Ramos (cell line): ENCODE measurements around the gene MSI2.
"Not testable (repeated sequence)": the region's sequence is repeated elsewhere in the genome, so short reads cannot be mapped to it uniquely, and the experiment has no call there.

Source experiments
- in situ Hi-C: fragments of 300-500 bp; cut with MboI; formaldehyde crosslinking; loops from one replicate; pipeline ENCODE4 v1.14.3; 2022; ENCODE audit warnings: low sequenced_read_pairs; ENCODE audit not compliant: unreplicated experiment

Gene MSI2

GRCh38 chr17:57612202-57613071 lies 356.1 kb downstream of the MSI2 start:
- in situ Hi-C loops = no loop called here

- in situ Hi-C loops = no loop called here
Observed at GRCh38 chr17:57614742-57615141, 358.4 kb downstream of the MSI2 start.

DNA sequence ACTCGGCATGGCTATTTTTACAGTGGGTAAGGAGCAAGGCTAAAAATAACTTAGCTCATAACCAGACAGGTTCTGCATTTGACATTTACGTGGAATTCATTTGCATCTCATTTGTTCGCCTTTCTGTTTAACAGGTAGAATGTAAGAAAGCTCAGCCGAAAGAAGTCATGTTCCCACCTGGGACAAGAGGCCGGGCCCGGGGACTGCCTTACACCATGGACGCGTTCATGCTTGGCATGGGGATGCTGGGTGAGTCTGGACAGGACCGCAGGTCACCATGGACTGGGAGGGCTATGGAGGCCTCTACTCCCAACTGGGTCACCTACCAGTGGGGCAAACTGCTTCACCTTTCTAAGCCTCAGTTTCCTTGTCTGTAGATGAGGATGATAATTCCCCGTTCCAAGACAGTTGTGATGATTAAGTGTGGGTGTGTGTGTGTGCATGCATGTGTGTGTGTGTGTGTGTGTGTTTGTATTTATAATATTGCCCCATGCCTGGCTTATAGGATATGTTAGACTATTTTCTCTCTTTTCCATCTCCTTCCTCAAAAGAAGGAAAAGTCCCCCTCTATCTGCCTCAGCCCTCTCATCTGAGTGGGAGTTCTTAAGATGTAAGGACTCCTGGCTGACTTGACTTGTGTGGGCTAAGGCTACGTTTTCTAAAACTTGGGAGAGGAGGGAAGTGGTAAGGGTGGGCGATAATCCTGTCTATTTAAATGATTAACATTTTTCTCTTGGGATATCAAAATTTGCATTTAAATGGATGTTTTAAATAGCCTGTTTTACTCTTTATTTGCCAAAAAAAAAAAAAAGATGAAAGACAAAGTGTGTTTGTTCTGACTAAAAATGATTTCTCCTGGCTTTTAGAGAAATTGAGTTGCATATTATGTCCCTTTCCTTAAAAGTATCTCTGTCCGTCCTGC lies 359.8 kb downstream of the MSI2 start:
- in situ Hi-C loops = no loop called here

DNA sequence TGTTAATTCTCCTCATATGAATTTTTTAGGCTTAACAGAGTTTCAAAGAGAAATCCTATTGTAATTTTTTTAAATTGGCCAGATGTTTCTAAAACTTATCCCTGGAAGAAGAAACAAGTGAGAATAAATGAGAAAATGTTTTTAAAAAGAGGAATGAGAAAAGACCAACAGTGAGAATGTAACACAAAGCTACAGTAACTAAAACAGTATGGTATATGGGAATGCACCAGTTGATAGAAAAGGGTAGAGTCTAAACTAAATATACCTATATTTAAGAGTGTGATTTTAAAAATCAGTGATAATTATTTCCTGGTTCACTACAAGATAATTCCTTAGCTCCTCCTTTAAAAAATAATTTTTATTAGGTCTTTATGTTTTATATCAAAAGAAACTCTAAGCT lies 360.9 kb downstream of the MSI2 start:
- in situ Hi-C loops = no loop called here

DNA sequence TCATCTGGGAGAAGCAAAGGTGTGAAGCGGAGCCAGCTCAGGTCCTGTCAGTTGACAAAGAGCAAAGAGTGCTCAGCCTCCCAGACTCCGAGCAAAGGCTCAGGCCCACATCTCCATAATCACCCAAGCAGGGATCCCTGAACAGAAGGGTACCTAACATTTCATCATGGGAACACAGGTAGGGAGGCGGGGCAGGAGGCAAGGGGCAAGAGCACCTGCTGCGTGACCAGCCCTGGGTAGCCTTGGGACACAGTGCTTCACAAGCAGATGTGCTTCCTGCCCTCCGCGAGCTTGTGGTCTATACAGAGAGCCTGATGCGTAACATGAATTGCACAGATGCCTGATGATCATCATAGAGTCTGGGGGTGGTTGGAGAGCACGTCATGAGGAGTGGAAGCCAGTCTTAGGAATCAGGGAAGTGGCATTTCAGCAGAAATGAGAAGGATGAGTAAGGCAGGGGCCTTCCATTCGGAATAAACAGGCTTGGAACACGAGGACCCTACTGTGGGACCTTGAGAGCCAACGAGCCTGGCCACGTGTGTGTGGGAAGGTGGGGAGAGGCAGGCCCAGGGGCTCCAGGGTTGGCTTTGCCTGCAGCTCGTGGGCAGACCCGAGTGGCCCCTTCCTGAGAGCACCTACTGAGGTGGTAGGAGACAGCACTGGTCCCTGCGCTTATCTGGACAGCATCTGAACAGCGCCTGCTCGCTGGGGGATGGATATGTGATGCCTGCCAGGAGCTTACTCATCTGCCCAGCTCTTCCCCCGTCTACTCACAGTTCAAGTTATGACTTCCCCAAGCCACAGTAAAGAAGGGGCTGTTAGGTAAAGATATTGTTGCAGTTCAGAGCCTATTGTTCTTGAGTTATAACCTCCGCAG lies 363.0 kb downstream of the MSI2 start:
- in situ Hi-C loops = no loop called here

- in situ Hi-C loops = no loop called here
Observed at GRCh38 chr17:57620576-57620975, 364.3 kb downstream of the MSI2 start.

DNA sequence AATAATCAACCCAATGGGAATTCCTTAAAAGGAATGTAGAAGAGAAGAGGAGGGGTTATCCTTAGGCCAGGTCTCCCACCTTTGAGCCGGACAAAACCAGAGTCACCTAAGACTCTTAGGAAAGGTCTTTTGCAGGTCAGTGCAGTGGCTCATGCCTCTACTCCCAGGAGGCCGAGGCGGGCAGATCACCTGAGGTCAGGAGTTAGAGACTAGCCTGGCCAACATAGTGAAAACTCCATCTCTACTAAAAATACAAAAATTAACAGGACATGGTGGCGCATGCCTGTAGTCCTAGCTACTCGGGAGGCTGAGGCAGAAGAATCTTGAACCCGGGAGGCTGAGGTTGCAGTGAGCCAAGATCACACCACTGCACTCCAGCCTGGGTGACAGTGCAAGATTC lies 365.5 kb downstream of the MSI2 start:
- in situ Hi-C loops = not testable (repeated sequence)

GRCh38 chr17:57622306-57622682 lies 366.0 kb downstream of the MSI2 start:
- in situ Hi-C loops = no loop called here

GRCh38 chr17:57622683-57623433 lies 366.5 kb downstream of the MSI2 start:
- in situ Hi-C loops = no loop called here

- in situ Hi-C loops = no loop called here
Observed at GRCh38 chr17:57623620-57624019, 367.3 kb downstream of the MSI2 start.

DNA sequence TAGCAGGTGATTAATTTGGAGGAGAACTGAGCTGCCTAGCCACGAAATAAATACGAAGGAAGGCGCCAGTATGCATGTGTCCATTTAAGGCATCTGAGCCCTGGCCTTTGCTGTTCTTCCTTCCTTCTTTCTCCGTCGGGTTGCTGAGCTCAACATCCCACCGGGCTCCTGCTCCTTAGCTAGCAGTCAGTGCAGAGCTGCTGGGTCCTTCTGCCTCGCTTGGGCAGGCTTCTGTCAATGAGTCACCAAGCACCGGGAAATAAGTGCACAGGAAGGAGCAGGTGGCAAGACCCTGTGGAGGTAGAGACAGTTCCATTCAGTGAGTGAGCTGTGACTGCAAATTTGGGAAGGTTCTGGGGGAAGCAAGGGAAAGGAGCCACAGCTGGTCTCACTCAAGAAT lies 368.1 kb downstream of the MSI2 start:
- in situ Hi-C loops = no loop called here

DNA sequence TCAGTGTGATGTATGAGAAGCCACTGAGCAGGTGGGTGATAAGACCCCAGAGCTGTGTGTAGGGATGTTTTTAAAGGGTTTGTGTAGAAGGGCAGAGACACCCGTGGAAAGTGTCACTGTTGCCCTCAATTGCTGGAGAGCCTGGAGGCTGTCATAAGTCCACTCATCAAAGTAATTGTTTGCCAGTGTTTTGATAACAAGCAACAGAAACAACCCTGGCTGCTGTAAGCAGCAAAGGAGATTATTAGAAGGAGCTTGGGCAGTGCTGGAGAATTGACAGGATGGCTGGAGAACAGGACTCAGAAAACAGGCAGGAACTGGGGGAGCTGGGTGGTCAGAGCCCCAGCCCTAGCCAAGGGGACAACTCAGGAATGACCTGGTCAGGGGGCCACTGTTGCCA lies 369.2 kb downstream of the MSI2 start:
- in situ Hi-C loops = no loop called here

DNA sequence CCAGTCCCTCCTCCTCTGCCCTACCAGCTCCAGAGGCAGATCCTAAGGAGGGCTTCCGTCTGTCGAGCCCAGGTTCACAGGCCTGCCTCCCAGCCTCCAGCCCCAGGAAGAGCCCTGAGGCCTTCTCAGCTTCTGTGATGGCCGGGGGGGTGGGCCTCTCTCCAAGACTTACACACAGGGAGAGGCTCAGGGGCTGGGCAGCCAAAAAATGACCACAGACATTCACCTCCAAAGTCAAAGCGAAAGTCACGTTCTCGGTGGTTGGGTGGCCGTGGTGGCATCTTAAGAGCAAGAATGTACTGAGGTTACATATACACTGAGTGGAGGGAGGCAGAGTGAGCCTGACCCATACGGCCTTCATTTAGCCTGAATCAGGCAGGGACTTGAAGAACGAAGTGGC lies 369.6 kb downstream of the MSI2 start:
- in situ Hi-C loops = no loop called here

- in situ Hi-C loops = no loop called here
Observed at GRCh38 chr17:57626520-57627210, 370.3 kb downstream of the MSI2 start.

DNA sequence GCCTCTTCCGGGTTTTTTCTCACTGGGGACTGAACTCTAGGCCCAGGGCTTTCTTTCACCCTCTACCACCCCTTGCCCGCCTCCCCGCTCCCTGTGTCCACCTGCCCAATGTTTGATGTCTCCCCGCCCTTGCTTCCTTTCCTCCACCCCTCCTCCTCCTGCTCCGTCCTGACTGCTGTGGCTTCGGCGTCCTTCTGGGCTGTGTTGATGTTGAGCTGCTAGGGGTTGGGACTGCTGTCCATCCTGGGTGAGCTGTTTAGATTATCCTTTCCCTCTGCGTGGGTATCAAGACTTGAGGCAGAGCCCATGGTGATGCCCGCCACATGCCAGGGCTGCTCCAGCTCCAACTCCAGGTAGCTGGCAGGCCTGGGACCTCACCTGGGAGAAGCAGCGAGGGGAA lies 371.3 kb downstream of the MSI2 start:
- in situ Hi-C loops = no loop called here

DNA sequence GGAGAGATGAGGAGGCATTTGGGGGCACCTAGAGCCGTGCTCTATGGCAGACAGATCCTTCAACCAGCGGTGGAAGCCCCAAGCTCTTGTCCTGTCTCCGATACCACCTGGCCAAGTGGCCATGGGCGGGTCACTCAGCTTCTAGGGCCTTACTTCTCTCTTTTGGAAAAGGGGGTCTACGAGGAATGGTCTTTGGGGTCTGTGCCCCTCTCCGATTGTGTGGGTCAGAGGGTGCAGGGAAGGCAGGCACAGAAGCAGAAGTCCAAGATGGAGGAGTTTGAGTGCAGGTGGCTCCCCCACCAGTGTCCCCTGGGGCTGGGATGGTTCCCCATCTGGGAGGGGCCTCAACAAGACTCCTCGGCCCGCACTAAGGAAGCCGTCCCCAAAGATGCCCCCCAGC lies 372.1 kb downstream of the MSI2 start:
- in situ Hi-C loops = no loop called here

DNA sequence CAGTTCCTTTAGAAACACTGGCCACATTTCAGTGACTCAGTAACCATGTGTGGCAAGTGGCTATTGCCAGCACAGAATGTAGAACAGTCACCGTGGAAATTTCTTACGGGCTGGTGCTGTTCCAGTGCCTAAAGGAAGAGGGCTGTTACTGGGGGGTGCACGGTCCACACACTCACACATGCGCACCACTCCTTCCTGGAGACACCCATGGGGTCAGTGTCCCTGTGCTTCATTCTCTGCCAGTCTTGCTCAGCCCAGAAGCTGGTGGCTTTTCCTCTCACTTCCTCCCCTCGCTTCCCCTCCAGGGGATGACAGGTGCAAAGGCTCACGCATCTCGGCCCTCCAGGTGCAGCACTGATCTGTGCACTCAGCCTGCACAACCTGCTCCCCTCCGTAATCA lies 373.1 kb downstream of the MSI2 start:
- in situ Hi-C loops = no loop called here

DNA sequence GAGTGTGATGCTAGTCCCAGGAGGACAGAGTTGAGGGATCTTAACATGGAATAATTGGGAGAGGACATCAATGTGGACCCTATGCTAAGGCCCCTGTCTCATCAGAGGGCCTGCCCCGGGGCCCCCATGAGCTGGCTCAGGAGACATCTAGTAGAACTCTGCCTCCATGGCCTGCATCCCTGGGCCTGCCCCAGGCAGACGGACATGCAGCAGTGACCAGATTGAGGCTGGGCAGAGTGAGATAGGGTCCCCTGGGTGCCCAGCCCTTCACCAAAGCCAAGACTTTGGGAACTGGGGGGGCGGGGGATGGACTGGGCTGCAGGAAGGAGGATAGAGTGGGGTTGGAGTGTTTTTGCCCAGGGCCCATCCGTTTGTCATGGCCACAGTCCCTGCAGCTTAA lies 373.6 kb downstream of the MSI2 start:
- in situ Hi-C loops = no loop called here

GRCh38 chr17:57630736-57631135 lies 374.4 kb downstream of the MSI2 start:
- in situ Hi-C loops = no loop called here
